ENCODE measurements around the gene CCNJ.

Gene CCNJ

DNA sequence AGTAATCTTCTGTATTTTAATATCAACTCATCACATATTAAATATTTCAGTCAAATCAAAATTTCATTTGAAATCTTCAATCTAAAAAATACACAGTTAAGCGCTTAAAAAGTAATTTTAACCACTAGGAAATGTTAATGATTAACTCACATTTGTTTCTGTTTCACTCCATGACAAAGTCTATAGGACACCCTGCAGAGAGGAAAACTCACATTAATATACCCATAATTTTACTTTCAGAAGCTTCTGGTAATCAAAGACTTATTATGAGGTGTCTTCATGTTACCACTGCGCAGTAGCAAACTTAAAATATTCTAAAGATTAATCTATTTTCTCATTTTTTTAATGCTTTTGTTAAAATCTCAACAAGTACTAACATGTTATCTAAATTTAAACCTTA is 45.7 kb downstream of the CCNJ start:
- peaks cover 5% of the 10 kb centered on the region in 2 donors for H3K9me3 ChIP-seq (ENCODE audit: control insufficient read depth in 2 of 2, low read length in 2 of 2)
- peak overlapping the region; percentile 93 for H3K9ac ChIP-seq (ENCODE audit: low read depth in 1 of 2, low read length in 2 of 2)
- peak overlapping the region; percentile 92 to 96 for H3K4me3 ChIP-seq (ENCODE audit: low read length in 2 of 2)
- peaks cover 5 to 15% of the 10 kb centered on the region in 2 donors for H3K27me3 ChIP-seq (ENCODE audit: control insufficient read depth in 2 of 2, insufficient read depth in 2 of 2, low read length in 2 of 2)
- no peaks in the 10 kb centered on the region for H3K36me3 ChIP-seq (ENCODE audit: control insufficient read depth in 2 of 2, insufficient read depth in 2 of 2, low read length in 2 of 2)
- peaks cover 0 to 6% of the 10 kb centered on the region in 2 donors for H3K4me1 ChIP-seq (ENCODE audit: control insufficient read depth in 2 of 2, insufficient read depth in 2 of 2, low read length in 2 of 2)
- peak overlapping the region; percentile 98 to 99 for H3K27ac ChIP-seq (ENCODE audit: low read depth in 2 of 2, low read length in 2 of 2)

DNA sequence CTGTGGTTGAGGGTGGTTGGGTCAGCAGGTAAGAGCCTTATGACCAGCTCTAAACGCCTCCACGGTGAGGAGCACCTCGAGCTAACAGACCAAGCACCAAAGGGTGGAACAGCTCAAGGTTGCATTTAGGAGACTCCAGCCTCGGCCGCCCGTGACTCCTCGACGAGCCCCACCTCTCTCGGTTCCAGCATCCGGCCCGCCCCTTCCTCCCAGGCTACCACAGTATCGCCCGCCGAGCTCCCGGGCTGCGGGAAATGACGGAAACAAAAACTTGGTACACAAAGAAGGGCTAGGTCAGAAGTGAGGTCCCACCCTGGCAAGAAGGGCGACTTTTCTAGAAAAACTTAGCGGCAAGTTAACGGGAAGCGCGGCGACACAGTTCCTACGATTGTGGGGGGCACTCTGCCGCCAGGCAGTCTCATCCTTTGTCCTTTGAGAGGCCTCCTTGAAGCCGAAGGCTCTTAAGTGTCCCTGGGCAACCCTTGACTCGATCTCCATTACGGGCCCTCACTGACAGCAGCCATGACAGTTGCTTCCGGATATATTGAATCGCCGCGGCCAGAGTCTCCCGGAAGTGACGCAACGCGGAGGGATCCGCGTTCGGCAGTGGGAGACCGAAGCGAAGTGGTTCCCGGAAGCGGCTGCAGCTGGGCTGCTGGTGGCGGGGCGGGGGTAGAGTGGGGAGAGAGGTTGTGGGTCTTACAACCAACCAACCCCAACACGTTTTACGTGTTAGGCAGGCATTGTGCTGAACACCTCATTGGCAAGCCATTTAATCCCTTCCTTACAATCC is 46.5 kb downstream of the CCNJ start:
- H3K9me3 ChIP-seq (ENCODE audit: control insufficient read depth in 2 of 2, low read length in 2 of 2), result peaks cover 5% of the 10 kb centered on the region in 2 donors
- H3K4me3 ChIP-seq (ENCODE audit: low read length in 2 of 2), result peak overlapping the region; percentile 92 to 96
- H3K27me3 ChIP-seq (ENCODE audit: control insufficient read depth in 2 of 2, insufficient read depth in 2 of 2, low read length in 2 of 2), result peaks cover 7 to 20% of the 10 kb centered on the region in 2 donors
- H3K27ac ChIP-seq (ENCODE audit: low read depth in 2 of 2, low read length in 2 of 2), result peak overlapping the region; percentile 98 to 99
- peaks cover 0 to 6% of the 10 kb centered on the region in 2 donors for H3K4me1 ChIP-seq (ENCODE audit: control insufficient read depth in 2 of 2, insufficient read depth in 2 of 2, low read length in 2 of 2)
- no peaks in the 10 kb centered on the region for H3K36me3 ChIP-seq (ENCODE audit: control insufficient read depth in 2 of 2, insufficient read depth in 2 of 2, low read length in 2 of 2)
- peak overlapping the region; percentile 93 for H3K9ac ChIP-seq (ENCODE audit: low read depth in 1 of 2, low read length in 2 of 2)

DNA sequence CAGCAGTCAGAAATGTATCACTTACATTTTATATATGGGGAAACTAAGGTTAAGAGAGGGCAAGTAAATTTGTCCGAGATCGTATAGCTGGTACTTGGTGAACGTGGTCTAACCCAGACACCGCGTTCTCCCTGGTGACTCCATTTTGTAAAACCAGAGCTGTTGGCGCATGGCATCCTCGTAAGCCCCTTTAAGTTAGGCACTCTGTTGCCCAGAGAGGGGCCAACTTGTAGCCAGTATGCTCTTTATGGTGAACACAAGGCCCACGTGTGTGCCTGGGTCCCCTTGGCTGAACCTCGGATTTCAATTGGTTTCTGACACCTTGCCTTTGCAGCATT is 47.0 kb downstream of the CCNJ start:
- H3K9ac ChIP-seq (ENCODE audit: low read depth in 1 of 2, low read length in 2 of 2), result peak overlapping the region; percentile 93
- H3K4me1 ChIP-seq (ENCODE audit: control insufficient read depth in 2 of 2, insufficient read depth in 2 of 2, low read length in 2 of 2), result peaks cover 0 to 6% of the 10 kb centered on the region in 2 donors
- H3K36me3 ChIP-seq (ENCODE audit: control insufficient read depth in 2 of 2, insufficient read depth in 2 of 2, low read length in 2 of 2), result no peaks in the 10 kb centered on the region
- H3K9me3 ChIP-seq (ENCODE audit: control insufficient read depth in 2 of 2, low read length in 2 of 2), result peaks cover 5% of the 10 kb centered on the region in 2 donors
- H3K27ac ChIP-seq (ENCODE audit: low read depth in 2 of 2, low read length in 2 of 2), result peak overlapping the region; percentile 98 to 99
- H3K4me3 ChIP-seq (ENCODE audit: low read length in 2 of 2), result peak overlapping the region; percentile 92 to 96
- H3K27me3 ChIP-seq (ENCODE audit: control insufficient read depth in 2 of 2, insufficient read depth in 2 of 2, low read length in 2 of 2), result peaks cover 7 to 21% of the 10 kb centered on the region in 2 donors

GRCh38 chr10:96092999-96093767 is 49.8 kb downstream of the CCNJ start:
- Histone ChIP-seq H3K9me3 (ENCODE audit: control insufficient read depth in 2 of 2, low read length in 2 of 2) (peaks cover 5% of the 10 kb centered on the region in 2 donors), H3K9ac (ENCODE audit: low read depth in 1 of 2, low read length in 2 of 2) (no peak overlapping the region), H3K27me3 (ENCODE audit: control insufficient read depth in 2 of 2, insufficient read depth in 2 of 2, low read length in 2 of 2) (peaks cover 7 to 28% of the 10 kb centered on the region in 2 donors), H3K27ac (ENCODE audit: low read depth in 2 of 2, low read length in 2 of 2) (no peak overlapping the region), H3K4me3 (ENCODE audit: low read length in 2 of 2) (no peak overlapping the region), H3K4me1 (ENCODE audit: control insufficient read depth in 2 of 2, insufficient read depth in 2 of 2, low read length in 2 of 2) (peaks cover 0 to 6% of the 10 kb centered on the region in 2 donors), H3K36me3 (ENCODE audit: control insufficient read depth in 2 of 2, insufficient read depth in 2 of 2, low read length in 2 of 2) (no peaks in the 10 kb centered on the region)

- Histone ChIP-seq H3K4me1 (ENCODE audit: control insufficient read depth in 2 of 2, insufficient read depth in 2 of 2, low read length in 2 of 2) (peaks cover 0 to 6% of the 10 kb centered on the region in 2 donors), H3K27me3 (ENCODE audit: control insufficient read depth in 2 of 2, insufficient read depth in 2 of 2, low read length in 2 of 2) (peaks cover 7 to 28% of the 10 kb centered on the region in 2 donors), H3K4me3 (ENCODE audit: low read length in 2 of 2) (no peak overlapping the region), H3K9me3 (ENCODE audit: control insufficient read depth in 2 of 2, low read length in 2 of 2) (peaks cover 5% of the 10 kb centered on the region in 2 donors), H3K36me3 (ENCODE audit: control insufficient read depth in 2 of 2, insufficient read depth in 2 of 2, low read length in 2 of 2) (no peaks in the 10 kb centered on the region), H3K9ac (ENCODE audit: low read depth in 1 of 2, low read length in 2 of 2) (no peak overlapping the region), H3K27ac (ENCODE audit: low read depth in 2 of 2, low read length in 2 of 2) (no peak overlapping the region)
Measured at GRCh38 chr10:96093948-96094347, 50.6 kb downstream of the CCNJ start.

- H3K4me3 ChIP-seq (ENCODE audit: low read length in 2 of 2), result no peak overlapping the region
- H3K36me3 ChIP-seq (ENCODE audit: control insufficient read depth in 2 of 2, insufficient read depth in 2 of 2, low read length in 2 of 2), result no peaks in the 10 kb centered on the region
- H3K4me1 ChIP-seq (ENCODE audit: control insufficient read depth in 2 of 2, insufficient read depth in 2 of 2, low read length in 2 of 2), result no peaks in the 10 kb centered on the region
- H3K27me3 ChIP-seq (ENCODE audit: control insufficient read depth in 2 of 2, insufficient read depth in 2 of 2, low read length in 2 of 2), result peaks cover 7 to 31% of the 10 kb centered on the region in 2 donors
- H3K9ac ChIP-seq (ENCODE audit: low read depth in 1 of 2, low read length in 2 of 2), result no peak overlapping the region
- no peaks in the 10 kb centered on the region for H3K9me3 ChIP-seq (ENCODE audit: control insufficient read depth in 2 of 2, low read length in 2 of 2)
- H3K27ac ChIP-seq (ENCODE audit: low read depth in 2 of 2, low read length in 2 of 2), result no peak overlapping the region
Measured at GRCh38 chr10:96096958-96097357, 53.6 kb downstream of the CCNJ start.

DNA sequence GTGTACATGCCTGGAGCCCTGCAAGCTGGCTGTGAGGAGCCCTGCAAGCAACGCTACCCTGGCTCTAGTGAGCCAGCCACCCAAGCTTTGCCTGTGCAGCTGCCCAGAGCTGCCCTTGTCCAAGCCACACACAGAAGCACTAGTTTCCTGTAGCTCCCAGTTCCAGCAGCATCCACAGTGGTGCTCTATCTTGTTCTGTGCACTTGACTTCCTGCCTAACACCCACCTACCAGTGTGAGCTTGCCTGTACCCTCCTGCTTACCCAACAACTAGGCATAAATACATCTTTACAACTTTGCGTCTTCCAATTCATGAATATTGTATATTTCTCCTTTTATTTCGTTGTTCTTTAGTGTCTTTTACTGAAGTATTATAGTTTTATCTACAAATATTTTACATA is 54.5 kb downstream of the CCNJ start:
- Histone ChIP-seq H3K27me3 (ENCODE audit: control insufficient read depth in 2 of 2, insufficient read depth in 2 of 2, low read length in 2 of 2) (peaks cover 2 to 24% of the 10 kb centered on the region in 2 donors), H3K4me1 (ENCODE audit: control insufficient read depth in 2 of 2, insufficient read depth in 2 of 2, low read length in 2 of 2) (no peaks in the 10 kb centered on the region), H3K27ac (ENCODE audit: low read depth in 2 of 2, low read length in 2 of 2) (no peak overlapping the region), H3K9ac (ENCODE audit: low read depth in 1 of 2, low read length in 2 of 2) (no peak overlapping the region), H3K9me3 (ENCODE audit: control insufficient read depth in 2 of 2, low read length in 2 of 2) (no peaks in the 10 kb centered on the region), H3K4me3 (ENCODE audit: low read length in 2 of 2) (no peak overlapping the region), H3K36me3 (ENCODE audit: control insufficient read depth in 2 of 2, insufficient read depth in 2 of 2, low read length in 2 of 2) (no peaks in the 10 kb centered on the region)

- H3K27me3 ChIP-seq (ENCODE audit: control insufficient read depth in 2 of 2, insufficient read depth in 2 of 2, low read length in 2 of 2), result peaks cover 2 to 8% of the 10 kb centered on the region in 2 donors
- no peak overlapping the region for H3K9ac ChIP-seq (ENCODE audit: low read depth in 1 of 2, low read length in 2 of 2)
- H3K36me3 ChIP-seq (ENCODE audit: control insufficient read depth in 2 of 2, insufficient read depth in 2 of 2, low read length in 2 of 2), result no peaks in the 10 kb centered on the region
- H3K4me1 ChIP-seq (ENCODE audit: control insufficient read depth in 2 of 2, insufficient read depth in 2 of 2, low read length in 2 of 2), result no peaks in the 10 kb centered on the region
- H3K27ac ChIP-seq (ENCODE audit: low read depth in 2 of 2, low read length in 2 of 2), result no peak overlapping the region
- no peaks in the 10 kb centered on the region for H3K9me3 ChIP-seq (ENCODE audit: control insufficient read depth in 2 of 2, low read length in 2 of 2)
- no peak overlapping the region for H3K4me3 ChIP-seq (ENCODE audit: low read length in 2 of 2)
Measured at GRCh38 chr10:96107623-96108038, 64.2 kb downstream of the CCNJ start.

Data from mucosa of rectum (tissue), 2 donors.